Measurements from ENCODE around the gene SARNP.
"Not testable (repeated sequence)": the region's sequence is repeated elsewhere in the genome, so short reads cannot be mapped to it uniquely, and the experiment has no call there.

SARNP gene

GRCh38 chr12:55817345-55818139, at the start of gene SARNP, which contains the start of gene ORMDL2:
TSS of gene SARNP (minus strand) at chr12:55817724. CDS start at chr12:55817701, 23 bp downstream.
TSS of gene ORMDL2 (plus strand) at chr12:55818041. CDS start at chr12:55819000, 959 bp downstream.
- DNase-seq: peak; percentile 100

DNA sequence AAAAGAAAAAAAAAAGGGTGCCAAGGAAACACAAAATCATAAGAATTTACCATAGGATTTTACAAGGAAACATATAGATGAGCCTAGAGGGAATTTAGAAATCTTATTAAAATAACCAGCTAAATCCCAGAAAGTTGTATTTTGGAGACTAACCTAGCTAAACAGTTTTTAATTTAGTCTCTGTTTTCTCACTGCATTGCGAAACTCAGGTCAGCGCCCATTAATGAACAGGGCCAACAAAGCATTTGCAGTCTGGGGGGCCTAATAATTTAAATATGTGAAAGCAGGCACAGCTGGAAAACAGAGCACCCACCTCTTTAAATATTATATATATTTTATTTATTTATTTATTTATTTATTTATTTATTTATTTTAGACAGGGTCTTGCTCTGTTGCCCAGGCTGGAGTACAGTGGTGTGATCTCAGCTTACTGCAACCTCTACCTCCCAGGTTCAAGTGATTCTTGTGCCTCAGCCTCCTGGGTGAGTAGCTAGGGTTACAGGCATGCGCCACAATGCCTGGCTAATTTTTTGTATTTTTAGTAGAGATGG, 49.0 kb upstream of the SARNP start:
- DNase-seq: not testable (repeated sequence)

DNA sequence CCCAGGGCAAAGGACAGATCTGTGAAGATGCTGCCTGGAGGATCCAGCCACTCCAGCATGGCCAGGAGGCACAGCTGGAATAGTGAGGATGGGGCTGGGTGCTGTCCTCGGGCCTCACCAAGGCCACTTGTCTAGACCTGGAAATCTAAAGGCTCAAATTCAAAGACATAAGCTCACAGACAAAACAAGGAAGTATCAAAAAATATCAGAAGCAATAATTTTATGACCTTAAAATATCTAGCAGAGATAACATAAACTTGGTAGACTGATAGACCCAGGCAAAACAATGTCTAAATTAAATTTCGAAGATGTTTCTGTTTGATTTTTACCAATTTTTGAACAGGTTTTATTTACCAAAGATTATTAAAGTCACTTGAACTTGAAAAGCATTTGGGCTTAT, 47.8 kb upstream of the SARNP start:
- DNase-seq: no peak

DNA sequence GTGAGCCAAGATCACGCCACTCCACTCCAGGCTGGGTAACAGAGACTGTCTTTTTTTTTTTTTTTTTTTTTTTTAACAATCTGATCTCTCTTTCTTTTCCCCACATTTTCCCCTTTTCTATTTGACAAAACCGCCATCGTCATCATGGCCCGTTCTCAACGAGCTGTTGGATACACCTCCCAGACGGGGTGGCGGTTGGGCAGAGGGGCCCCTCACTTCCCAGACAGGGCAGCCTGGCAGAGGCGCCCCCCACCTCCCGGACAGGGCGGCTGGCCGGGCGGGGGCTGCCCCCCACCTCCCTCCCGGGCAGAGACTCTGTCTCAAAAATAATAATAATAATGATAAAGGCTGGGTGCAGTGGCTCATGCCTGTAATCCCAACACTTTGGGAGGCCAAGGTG, 45.4 kb upstream of the SARNP start:
- DNase-seq: not testable (repeated sequence)

DNA sequence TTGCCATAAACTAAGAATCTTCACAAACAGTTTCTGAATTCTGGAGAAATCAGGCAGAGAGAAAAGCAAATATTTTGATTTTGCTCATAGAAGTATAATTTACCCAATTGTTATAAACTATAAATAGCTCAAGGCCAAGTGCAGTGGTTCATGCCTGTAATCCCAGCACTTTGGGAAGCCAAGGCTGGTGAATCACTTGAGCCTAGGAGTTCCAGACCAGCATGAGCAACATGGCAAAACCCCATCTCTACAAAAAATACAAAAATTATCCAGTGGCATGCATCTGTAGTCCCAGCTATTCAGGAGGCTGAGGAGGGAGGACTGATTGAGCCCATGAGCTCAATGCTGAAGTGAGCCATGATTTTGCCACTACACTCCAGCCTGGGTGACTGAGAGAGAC, 44.8 kb upstream of the SARNP start:
- peak; percentile 13 for DNase-seq

DNA sequence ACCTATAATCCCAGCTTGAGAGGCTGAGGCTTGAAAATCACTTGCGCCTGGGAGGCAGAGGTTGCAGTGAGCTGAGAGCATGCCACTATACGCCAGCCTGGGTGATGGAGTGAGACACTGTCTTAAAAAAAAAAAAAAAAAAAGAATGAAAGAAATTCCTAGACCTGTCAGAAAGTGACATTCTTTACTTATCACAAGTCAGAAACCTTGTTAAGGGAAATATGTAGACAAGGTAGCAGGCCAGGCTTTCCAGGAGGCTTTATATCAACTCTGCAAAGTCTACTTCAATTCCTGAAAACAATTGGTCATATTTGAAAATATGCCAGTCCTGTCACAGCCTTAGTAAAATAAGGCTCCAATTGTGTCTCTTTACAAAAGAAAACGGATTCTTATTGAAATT, 44.3 kb upstream of the SARNP start:
- no peak for DNase-seq

- no peak for DNase-seq
These were observed 43.9 kb upstream of the SARNP start for GRCh38 chr12:55861396-55861795.

DNA sequence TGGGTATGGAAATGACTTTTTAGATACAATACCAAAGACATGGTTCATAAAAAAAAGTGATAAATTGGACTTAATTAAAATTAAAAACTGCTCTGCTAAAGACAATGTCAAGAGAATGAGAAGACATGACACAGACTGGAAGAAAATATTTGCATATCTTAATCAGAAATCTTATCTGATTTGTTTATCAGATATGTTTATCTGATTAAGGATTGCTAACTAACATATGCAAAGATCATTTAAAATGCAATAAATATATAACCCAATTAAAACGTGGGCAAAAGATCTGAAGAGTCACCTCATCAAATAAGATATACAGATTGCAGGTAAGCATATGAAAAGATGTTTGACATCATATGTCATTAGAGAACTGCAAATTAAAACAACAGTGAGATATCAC, 35.2 kb upstream of the SARNP start:
- no peak for DNase-seq

DNA sequence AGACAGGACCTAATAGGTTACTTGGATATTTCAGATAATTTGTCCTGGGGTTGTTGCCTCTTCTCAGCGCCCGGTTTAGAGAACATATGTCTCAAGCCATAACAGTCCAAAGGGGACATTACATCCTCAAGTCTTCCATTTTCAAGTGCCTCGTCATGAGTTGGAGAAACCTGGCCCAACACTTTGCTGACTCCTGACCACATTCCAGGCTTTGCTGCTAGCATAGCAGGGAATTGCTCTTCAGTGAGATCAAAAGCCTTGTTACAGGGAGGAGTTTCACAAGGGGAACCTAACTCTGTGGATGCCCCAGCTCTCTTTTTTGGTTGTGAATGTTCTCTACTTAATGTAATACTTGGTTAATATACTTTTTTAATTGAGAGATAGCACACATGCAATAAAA, 33.4 kb upstream of the SARNP start:
- peak; percentile 31 for DNase-seq

DNA sequence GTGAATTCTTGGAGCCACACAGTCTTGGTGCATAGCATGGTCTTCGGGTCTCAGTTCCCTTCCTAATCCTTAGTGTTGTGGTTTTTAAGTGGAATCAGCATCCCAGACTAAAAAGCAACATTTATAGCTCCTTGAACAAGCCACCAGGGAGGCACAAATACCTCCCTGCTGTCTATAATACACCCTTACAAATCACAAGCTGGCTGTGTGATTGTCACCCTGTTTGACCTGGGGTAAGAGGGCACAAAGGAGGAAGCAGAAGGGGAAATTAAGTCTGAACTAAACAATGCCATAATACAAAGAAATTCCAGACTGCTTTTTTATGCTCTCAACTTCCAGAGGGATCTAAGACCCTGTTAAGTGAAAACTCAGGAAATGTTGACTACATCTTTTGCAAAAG, 32.9 kb upstream of the SARNP start:
- no peak for DNase-seq

DNA sequence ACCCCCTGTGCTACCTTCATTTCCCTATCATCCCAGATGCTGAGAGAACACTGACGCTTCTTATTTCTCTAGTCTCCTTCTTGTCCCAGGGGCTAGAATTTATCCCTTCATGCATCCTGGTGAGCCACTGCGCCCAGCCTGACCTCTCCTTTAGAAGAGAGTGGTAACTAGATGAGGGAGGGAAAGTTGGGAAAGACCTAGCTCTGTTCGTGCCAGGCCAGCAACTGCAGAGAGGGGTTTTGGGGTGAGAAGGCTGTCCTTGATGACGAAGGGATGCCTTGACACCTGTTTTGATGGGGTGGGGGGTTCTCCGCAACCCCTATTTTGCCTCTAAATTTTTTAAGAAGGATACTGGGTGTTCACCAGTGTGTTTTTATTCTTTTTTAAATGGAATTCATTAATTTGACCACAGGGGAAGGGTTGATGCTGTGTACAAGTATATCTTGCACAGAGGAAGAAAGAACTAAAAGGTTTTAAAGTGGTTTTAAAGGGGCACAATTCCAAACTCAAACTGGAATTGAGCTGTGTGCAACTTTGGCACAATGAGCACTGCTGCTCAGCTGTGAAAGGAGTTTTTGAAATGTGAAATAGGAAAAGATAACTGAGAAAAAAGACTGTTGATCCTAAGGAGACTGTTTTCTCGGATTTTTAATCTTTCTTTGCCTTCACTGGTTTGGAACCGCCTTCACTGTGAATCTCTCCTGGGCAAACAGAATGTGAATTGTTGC, 32.3 kb upstream of the SARNP start:
- DNase-seq: no peak

- DNase-seq: peak; percentile 100
These were observed 30.2 kb upstream of the SARNP start for GRCh38 chr12:55847603-55848291.

GRCh38 chr12:55847033-55847432, 29.5 kb upstream of the SARNP start:
- peak; percentile 88 for DNase-seq

DNA sequence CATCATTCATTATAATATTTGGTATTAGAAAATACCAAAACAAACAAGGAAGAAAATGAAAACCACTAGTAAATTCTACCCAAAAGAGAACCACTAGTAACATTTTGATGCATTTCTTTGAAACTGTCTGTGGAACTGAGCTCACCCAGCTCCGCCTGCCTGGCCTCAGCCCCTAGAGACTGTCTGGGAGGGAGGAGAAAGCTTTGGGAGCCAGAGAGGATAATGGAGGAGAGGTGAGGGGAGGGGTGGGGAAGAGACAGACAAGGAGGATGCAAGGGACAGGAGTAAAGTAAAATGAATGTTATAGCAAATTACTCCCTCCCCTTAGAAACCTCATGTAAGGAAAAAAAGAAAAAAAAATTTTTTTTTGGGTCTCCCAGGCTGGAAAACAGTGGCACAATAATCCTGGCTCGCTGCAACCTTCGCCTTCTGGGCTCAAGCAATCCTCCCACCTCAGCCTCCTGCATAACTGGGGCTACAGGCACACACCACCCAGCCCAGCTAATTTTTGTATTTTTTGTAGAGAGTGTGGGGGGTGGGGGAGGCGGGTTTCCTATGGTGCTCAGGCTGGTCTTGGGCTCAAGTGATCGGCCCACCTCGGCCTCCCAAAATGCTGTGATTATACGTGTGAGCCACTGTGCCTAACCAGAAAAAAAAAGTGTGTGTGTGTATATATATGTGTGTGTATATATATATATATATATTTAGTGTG, 28.4 kb upstream of the SARNP start:
- no peak for DNase-seq

DNA sequence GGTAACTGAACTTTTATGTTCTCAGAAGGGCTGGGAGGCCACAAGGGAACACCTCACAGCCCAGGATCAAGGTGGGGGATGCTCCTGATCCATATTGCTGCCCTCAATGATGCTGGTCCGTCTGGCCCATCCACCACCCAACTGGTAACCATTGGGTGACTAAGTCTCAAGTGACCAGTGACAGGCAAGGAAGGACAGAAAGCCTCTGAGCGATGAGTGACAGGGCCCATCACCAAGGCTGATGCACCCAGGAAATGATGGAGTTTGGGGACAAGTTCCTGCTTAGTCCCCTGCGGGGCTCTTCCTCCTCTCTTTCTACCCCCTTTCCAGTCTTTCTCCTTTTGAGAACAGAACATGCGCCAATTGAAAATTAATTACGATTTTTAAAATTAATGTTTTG, 27.8 kb upstream of the SARNP start:
- no peak for DNase-seq

GRCh38 chr12:55844961-55845360, 27.4 kb upstream of the SARNP start:
- no peak for DNase-seq

DNA sequence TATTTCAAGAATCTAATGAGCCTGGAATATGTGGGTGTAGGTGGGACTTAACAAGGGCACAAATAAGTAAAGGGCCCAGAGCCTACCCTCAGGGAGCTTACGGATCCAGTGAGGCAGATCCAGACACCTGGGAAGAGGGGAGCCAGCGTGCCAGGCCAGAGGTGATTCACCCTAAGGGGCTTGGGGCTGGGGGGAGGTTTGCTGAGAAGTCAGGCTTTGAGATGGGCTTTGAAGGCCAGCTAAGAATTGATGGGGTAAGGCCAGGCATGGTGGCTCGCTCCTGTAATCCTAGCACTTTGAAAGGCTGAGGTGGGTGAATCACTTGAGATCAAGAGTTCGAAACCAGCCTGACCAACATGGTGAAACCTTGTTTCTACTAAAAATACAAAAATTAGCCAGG, 25.9 kb upstream of the SARNP start:
- DNase-seq: no peak

DNA sequence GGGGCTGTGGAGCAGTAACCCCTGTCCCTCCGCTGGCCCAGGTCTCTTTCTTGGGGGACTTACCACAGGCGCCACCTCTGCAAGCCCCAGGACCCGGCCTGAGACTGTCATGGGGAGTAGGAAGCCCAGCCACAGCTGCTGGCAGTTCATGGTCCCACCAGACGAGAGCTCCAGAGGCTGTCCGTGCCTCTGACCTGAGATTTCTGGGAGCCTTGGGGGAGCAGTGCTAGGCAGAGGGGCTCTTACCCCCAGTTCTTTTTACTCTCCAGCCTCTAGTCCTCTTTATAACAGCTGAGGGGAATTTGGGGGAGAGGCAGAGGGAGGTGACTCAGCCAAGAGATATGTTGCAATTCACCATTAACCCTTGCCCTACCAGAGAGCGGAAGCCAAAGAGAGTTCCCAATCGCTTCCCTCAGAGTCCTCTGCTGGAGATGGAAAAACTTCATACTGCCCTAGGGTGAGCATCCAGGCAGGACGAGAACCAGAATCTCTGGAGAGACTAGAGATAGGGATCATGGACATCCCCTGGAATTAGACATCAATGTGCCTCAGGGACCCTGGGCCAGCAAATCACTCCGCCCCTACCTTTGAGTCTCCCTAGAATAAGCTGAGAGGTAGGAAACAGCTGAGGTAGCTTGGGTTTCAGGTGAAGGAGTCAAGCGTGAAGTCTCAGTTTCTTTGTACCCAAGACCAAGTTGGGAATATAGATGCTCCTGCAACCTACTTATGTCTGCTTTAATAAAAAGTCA, 25.3 kb upstream of the SARNP start, which contains the start of gene MMP19:
TSS of gene MMP19 (minus strand) at position 256 of the 749 bp plus-strand sequence. CDS start at position 150, 106 bp downstream.
- DNase-seq: peak; percentile 82

DNA sequence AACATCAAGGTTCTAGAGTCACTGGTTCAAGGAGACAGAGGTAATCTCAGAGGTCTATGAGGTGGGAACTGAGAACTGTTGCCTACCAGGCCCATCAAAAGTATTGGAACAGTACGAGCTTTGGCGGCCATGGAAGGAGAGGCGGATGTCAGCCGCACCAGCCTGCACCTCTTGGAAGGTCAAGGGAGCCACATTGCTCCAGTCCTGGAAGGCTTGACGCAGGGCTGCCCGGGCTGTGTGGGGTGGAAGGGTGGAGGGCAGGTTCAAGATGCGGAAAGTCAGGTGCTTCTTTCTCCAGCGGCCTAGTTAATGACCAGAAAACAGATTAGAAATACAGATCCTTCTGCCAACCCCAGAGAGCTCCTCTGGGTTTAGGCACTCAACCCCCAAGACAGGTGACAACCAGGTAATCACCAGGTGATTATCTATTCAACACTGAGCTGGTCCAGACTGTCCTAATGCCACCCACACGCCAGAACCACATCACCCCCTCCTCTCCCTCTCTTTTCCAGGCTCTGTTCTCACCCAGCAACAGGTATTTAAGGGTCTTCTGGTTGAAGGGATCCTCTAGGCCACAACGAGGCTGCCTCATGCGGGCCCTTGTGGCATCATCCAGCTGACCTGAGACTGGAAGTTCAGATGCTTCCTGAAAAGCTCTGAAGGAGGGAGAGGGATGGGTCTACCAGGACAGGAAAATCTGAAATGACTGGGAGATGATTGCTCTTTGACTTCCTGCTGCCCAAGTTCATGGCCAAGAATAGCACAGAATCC, 23.2 kb upstream of the SARNP start:
- DNase-seq: no peak

DNA sequence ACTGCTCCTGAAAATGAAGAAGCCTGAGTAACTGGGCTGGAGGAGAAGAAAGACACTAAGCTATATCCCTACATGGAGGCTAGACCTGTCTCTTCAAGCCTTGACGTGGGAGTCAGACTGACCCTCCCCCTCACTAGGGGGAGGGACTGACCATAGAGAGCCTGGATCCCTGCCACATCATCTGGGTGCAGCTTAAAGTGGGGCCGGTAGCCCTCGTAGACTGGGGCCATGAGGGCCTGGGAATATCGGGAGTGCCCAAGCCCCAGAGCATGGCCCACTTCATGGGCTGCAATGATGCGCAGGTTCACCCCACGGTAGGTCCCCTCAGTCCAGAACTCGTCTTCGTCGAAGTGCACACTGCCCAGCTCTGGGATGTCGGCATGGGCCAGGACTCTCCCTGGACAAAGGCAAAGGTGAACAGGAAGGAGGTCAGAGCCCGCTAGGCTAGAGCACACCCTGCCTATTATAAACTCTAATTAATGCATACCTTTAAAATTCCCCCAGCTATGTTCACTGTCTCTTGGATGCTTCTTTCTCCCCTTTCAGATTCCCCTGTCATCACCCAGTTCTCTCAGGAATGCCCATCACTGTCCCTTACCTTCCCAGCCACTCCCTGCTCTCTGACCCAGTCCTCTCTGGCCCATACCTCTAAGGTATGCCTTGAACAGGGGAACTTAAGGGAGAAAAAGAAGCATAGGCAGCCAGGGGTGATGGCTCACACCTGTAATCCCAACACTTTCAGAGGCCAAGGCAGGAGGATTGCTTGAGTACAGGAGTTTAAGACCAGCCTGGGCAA, 22.0 kb upstream of the SARNP start:
- DNase-seq: no peak
